22Rv1 (cell line): Measurements from ENCODE around the gene GRIFIN.

Experiments used
- H3K27ac ChIP-seq: fragments of 450-650 bp; 2 replicates; pipeline ENCODE4 v1.5.1; 2017
- ZFX ChIP-seq: fragments of 450-650 bp; IDR thresholded peaks from 2 replicates; pipeline ENCODE4 v1.6.1; 2017; ENCODE audit warnings: antibody characterized with exemption, borderline replicate concordance
- TF ChIP-seq, protein P1 (sequence below): fragments of 450-650 bp; IDR thresholded peaks from 2 replicates; pipeline ENCODE4 v1.5.1; 2017; ENCODE audit warnings: mild to moderate bottlenecking

The GRIFIN gene

DNA sequence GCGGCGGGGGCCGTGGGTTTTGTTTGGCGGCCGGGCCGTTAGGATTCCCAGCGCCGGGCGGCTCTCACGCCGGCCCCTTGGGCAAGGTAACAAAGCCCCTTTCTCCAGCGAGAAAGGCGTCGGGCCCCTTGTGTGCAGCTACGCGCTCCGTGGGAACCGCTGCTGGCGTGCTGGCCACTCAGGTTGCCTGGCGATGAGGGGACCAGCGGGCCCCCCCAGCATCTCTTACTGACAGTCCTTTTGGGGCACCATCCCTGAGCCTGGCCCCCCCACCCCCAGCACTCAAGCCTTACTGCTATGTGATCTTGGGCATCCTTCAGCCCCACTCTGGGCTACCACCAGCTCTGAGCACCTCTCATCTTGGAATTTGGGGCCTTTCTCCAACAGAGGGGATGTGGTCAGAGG lies 45.1 kb upstream of the GRIFIN start:
- no peak overlapping the region for H3K27ac ChIP-seq
- TF ChIP-seq ZFX, result no peak
- TF ChIP-seq, protein P1, sequence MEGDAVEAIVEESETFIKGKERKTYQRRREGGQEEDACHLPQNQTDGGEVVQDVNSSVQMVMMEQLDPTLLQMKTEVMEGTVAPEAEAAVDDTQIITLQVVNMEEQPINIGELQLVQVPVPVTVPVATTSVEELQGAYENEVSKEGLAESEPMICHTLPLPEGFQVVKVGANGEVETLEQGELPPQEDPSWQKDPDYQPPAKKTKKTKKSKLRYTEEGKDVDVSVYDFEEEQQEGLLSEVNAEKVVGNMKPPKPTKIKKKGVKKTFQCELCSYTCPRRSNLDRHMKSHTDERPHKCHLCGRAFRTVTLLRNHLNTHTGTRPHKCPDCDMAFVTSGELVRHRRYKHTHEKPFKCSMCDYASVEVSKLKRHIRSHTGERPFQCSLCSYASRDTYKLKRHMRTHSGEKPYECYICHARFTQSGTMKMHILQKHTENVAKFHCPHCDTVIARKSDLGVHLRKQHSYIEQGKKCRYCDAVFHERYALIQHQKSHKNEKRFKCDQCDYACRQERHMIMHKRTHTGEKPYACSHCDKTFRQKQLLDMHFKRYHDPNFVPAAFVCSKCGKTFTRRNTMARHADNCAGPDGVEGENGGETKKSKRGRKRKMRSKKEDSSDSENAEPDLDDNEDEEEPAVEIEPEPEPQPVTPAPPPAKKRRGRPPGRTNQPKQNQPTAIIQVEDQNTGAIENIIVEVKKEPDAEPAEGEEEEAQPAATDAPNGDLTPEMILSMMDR, result no peak

DNA sequence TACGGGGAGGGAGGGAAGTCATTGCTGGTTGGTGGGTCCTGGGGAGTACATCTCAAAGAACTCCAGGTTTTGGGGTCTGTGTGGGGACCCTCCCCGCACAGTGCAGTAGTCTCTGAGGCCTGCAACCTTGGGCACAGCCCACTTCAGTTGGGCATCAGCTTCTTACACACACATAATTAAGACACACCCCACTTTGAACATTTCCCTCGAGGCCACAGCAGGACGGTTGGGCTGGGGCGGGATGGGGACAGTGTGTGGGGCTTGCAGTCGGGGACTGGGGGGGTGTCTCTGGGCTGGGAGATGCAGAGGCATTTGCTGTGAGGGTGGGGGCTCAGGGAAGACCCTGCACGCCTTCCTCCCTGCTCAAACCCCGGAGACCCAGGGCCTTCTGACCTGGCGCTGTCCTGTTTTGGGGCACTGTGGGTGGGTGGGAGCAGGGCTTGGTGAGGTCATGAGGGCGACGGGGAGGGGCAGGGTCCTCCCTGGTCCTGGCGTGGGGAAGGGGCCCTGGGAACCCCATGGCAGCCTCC lies 44.6 kb upstream of the GRIFIN start:
- TF ChIP-seq, protein P1, result no peak
- TF ChIP-seq ZFX, result no peak
- H3K27ac ChIP-seq, result peak overlapping the region; percentile 48; the same call in 1 of the 2 replicates

DNA sequence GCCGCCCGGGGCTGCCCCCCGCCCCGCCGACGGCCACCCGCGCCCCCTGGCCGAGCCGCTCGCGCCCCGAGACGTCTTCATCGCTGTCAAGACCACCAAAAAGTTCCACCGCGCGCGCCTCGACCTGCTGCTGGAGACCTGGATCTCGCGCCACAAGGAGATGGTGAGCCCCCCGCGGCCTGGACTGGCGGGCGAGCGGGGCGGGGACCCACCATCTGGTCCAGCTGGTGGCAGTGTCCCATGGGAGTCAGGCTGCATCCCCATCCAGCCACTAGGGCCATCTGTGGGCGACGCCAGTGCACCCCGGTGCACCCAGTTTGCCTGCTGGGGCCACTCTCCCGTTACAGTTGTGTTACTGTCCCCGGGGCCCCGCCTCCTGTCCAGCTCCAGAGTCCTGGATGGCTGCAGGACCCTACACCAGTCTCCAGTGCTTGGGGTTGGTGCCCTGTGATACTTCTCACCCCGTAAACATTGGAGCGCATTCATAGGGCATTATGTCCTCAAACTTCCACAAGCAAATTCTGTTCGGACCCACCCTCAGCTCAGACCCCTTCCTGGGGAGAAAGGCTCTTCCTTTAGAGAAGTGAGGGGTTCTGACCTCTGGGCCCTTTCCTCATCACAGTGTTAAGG lies 44.0 kb upstream of the GRIFIN start:
- TF ChIP-seq, protein P1, result 0 out of 2 replicates have a peak, but pooled peaks have one; percentile 10
- no peak for TF ChIP-seq ZFX
- peak overlapping the region; percentile 48 for H3K27ac ChIP-seq

DNA sequence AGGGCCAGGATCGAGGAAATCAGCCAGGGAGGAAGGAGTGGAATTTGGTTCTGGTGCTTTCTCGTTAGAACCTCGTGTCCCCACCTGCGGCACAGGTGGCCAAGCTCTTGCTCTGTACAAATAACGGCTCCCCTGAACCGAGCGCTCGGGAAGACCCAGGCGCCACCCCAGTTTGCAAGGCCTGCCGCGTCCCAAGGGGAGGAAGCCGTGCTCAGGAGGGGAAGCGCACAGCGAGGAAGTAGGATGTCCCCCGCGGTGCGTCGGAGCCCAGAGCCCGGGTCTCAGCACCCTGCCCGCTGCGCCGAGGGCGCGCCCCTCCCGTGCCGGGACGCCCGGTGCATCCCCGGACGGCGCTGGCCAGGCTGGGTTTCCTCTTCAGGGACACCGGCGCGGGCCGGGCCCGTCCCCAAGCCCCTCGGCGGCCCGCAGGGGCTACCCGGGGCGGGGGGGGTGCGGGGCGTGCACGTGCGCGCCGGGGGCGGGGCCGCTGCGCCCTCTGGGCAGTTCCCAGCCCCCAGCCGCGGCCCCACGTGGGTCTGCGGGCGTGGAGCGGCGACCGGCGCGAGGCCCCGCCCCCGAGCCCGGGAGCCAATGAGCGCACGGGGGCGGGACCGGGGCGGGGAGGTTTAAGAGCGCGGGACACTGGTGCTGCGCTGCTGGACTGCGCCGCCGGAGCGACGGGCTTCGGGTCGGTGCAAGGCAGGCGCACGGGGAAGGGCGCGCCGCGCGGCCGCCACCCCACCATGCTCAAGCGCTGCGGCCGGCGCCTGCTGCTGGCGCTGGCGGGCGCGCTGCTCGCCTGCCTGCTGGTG lies 43.1 kb upstream of the GRIFIN start, which contains the start of gene LFNG:
TSS of gene LFNG (plus strand) at position 656 of the 812 bp plus-strand sequence. CDS start at position 744, 88 bp downstream.
- TF ChIP-seq, protein P1, result no peak
- H3K27ac ChIP-seq, result peak within 1 kb of the TSS; percentile 48

DNA sequence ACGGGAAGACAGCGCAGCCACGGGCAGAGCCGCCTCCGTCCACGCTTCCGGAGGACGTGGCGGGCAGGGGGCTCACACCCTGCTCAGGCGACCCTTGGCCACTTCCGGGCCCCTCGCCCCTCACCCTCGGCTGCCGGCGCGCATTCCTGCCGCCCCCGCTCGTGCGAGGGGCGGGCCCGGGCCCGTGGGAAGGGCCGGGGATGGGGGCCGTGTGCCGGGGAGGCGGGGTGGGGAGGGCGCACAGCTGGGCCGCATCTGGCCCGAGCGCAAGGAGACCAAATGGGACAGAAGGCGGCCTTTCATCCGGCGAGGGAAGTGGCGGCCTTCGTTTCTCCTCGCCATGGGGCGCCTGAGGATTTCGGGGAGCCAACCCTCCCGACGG lies 42.5 kb upstream of the GRIFIN start:
- TF ChIP-seq, protein P1, result no peak
- TF ChIP-seq ZFX, result no peak
- no peak overlapping the region for H3K27ac ChIP-seq

DNA sequence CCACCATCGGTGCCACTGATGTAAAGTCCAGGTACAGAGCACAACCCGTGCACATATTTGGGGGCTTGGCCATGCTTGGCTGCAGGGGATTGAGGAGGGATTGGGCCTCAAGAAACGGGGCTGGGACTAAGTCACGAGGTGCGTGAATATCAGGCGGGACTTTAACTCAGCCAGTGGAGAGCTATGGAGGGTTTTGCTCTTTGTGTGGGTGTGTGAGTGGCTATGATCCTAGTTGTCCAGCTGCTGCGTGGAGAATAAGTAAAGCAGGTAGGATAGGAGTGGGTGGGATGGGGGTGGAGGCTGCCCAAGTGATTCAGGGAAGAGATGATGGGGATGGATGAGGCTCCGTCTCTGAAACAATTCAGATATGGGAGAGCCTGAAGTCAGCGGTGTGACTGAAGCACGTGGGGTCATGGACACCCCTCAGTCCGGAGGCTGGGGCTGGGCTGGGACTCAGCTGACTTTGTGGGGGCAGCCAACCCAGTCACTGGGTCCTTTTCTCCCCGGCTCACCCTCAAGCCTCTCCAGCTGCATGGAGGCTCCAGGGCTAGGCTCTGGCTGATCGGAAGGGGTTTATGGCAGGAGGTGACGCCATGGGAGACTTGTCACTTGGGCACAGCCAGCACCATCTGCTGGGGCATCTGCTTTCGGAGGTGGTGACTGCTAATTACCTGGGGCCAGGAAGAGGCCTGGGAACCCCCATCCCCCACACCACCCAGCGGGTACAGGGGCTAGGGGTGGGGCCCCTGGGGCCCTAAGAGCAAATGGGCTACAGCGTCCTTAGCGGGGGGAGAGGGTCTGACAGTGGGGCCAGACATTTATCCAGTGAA lies 41.7 kb upstream of the GRIFIN start:
- H3K27ac ChIP-seq, result no peak overlapping the region

More for the DNA sequence above, 41.7 kb upstream of the GRIFIN start:
- TF ChIP-seq ZFX, result no peak
- TF ChIP-seq, protein P1, result no peak
